ENCODE results near the gene CCNH.

Gene CCNH

DNA sequence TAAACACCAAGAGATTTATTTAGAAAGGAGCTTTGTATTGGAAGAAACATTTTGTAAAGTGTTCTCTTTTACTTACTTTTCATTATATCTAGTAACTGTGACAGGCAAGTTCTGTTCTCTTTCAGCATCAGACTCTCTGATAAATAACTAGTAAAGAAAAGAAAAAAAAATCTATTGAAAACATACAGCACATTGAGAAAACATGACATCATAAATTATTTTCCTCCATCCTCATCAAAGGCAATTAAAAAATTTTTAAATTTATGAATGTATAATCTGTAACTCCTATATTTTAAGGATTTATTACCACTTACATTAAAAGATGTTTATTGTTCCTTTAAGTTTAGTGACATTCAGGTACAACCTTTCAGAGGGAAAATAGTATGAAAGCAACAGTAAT is 11.1 kb downstream of the CCNH start:
- no peak for DNase-seq

DNA sequence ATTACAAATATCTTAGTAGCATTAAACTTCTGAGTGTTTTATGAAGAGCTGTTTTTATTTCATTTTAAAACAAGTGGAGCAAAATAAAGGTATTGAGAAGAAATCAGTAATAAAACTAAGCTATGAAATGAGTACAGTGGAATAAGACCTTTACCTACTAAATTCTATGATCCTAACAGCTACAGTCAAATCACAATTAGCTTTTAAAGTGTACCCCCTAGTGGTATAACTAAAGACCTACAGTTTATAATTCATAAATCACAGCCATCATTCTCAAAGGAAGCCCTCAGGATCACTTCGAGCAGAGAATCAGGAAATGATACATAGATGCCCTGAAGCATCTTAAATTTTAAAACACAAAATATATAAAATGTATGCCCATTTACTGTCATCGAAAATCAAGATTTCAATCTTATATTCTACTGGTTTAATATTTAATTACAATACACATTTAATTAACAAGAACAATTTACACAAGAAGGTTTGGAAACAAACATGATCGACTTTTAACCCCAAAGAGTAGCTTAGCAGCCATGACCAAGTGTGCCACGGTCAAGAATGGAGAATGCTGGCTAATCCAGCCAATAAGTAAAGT is 12.3 kb downstream of the CCNH start:
- no peak for DNase-seq

DNA sequence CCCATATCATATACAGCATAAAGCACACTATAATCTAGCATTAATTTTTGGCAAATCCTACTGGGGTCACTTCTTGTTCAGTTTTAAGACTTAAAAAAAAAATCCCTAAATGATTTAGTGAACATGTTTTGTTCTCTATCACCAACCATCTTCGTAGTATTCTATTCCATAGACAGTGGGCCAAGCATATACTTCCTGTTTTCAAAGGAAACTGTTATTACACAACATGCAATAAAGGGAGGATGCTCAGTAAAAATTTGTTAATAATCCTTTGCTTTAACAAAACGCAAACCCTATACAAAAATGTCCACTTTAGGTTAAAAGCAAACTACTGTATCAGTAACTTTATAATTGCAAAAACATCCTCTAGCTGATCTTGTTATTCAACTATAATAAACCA is 13.0 kb downstream of the CCNH start:
- no peak for DNase-seq

GRCh38 chr5:87398981-87399614 is 13.6 kb downstream of the CCNH start:
- DNase-seq, result no peak

DNA sequence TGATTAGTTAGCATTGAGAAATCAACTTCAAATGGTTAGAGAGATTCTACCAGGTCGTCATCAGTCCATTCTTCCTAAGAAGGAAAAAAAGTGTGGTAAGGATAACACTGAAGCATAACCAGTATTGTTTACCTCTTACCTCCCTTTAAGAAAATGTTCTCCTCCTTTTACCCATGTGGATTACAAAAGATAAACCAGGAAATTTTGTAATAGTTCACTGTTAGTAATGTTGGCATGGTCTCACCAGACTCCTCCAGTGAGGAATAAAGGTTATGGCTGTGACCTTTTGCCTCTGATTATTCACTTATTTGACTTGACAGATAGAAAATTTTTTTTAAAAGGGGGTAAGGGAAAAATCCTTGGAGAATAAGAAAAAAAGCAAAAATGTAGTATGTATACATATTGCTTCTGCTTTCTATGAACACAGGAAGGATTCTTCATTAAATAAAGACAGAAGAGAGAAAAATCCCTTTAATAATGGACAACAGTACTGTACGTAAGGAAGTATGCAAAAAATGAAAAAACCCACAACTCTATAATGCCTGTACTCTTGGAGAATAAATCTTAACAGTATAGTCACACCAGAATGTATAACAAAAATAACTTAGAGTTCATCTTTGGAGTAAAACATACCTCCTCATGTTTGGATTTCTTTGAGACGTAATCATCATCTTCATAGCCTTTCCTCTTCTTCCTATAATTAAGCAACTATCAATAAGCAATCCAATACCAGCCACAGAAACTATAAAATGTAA is 18.1 kb downstream of the CCNH start:
- no peak for DNase-seq

DNA sequence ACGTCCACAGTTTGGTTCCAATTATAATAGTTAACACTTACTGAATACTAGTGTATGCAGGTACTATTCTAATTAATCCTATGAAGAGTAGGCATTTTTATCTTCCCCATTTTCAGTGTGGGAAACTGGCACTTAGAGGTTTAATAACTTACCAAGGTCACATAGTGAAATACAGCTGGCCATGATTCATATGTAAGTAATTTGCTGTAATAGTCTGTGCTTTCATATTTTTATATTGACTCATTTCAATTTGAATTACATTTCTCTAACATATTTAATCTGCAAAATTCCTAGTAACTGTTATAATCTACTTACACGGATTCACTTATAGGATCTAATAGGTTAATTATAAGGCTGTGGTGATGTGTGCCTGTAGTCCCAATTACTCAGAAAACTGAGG is 19.4 kb downstream of the CCNH start:
- DNase-seq, result no peak

- DNase-seq, result no peak
Observed at GRCh38 chr5:87392801-87393200, 19.9 kb downstream of the CCNH start.

GRCh38 chr5:87392170-87392569 is 20.6 kb downstream of the CCNH start:
- DNase-seq, result no peak

GRCh38 chr5:87390576-87391199 is 22.0 kb downstream of the CCNH start:
- no peak for DNase-seq

- DNase-seq, result no peak
Observed at GRCh38 chr5:87390075-87390474, 22.7 kb downstream of the CCNH start.

DNA sequence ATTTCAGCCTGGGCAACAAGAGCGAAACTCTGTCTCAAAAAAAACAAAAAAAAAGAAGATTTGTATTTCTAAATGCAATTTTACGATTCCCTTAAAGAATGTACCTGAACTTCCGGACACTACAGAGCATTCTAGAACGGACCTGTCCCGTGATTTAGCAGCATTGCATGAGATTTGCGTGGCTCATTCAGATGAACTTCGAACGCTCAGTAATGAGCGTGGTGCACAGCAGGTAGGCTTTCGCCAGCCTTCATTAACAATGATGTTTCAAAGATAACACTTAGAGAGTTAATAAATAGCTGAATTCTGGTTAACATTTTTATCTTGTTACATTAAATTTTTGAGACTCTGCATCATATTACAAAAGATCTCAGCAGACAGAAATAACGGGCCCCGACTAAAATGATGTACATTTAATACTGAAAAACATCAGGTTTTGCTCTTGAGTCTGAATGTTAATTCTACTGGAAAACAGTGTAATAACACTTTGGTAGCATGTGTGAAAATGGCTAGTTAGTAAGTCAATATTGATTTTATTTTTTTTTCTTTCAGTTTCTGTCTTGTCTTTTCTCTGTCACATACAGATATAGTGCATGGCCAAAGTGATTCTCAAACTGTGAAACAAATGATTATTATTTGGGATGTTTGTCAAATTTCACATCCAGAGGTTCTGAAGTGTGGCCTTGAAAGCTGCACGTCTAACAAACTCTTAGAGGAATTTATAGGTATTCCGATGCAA is 23.3 kb downstream of the CCNH start:
- no peak for DNase-seq

DNA sequence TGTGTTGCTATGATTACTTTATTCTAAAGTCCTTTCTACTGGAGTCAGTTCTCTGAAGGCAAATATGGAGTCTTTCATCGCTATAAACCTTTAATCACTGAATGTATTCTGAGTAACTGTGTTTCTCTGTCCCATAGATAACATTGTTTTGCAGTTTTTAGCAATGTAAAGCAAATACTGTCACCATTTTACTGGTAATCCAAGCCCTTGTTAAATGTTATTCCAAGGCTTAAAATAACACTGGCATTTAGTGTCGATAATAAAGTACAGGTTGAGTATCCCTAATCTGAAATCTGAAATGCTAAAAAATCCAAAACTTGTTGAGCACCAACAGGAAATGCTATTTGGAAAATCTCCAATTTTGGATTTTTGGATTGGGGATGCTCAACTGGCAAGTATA is 24.6 kb downstream of the CCNH start:
- DNase-seq, result no peak

DNA sequence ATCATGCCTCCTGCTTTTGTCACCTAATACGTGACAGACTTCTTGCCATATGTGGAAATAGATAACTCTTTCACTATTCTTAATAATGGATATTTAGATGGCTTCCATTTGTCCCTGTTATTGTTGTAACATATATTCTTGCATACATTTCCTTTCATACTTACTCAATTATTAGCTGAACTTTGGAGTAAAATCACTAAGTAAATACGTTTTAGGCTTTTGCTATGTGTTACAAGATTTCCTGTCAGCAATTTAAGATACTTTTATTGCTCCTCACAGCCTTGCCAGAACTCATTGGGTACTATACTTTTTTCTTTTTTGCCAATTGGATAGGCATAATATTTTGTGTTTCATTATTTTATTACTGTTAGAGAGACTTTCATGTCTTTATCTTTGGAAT is 26.9 kb downstream of the CCNH start:
- no peak for DNase-seq

- DNase-seq, result no peak
Observed at GRCh38 chr5:87383216-87383615, 29.5 kb downstream of the CCNH start.

- no peak for DNase-seq
Observed at GRCh38 chr5:87382224-87382623, 30.5 kb downstream of the CCNH start.

DNA sequence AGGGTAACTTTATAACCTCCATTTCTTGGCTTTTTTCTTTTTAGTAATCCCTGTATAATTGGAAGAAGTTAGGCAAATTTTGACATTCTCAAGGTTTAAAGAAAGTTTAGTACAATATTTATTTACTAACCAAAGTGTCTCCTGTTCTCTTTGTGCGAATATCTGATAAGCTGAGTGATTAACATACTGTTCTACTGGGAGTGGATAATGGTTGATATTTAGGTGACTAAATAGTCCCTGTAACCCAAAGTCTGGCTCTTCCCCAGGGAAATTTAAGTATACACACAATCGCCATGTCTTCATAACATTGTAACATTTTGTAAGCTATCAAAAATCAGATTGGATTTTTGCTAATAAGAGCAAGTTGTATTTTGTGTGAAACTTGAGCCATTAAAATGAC is 40.0 kb downstream of the CCNH start:
- no peak for DNase-seq

DNA sequence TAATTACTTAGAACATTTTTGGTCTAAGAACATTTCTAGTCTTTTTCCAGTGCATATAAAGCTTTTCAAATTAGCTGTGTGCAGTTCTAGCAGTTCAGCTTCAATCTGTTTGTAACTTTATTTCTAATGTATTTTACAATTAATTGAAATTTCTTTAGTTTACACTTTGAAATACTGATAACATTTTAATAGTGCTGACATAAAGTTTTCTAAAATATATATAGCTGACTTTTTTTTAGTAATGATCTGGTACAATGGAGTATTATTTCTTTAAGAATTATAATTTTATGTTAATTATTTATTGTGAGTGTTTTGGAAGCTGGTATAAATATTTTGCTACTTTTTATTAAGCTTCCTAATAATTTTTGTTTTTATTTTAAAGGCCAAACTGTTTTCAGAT is 43.3 kb downstream of the CCNH start:
- DNase-seq, result no peak

- no peak for DNase-seq
Observed at GRCh38 chr5:87368601-87369000, 44.1 kb downstream of the CCNH start.

DNA sequence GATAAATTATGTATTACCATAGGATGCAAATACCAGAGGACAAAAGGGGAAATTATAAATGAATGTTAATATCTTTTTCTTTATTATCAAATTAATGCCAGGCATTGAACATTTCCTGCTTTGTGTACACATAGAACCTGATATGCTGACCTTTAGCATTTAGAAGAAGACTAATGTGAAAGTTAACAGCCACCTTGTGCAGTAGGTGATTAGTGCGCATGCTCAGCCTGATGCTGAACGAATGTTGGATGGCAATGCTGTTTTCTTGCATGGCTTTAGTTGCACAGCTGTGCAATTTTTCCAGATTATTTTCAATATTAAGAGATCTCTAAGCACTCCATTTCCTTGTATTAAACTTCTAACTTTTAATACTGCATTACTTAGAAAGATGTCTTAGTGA is 45.5 kb downstream of the CCNH start:
- DNase-seq, result no peak

- no peak for DNase-seq
Observed at GRCh38 chr5:87361536-87362213, 51.1 kb downstream of the CCNH start.

DNA sequence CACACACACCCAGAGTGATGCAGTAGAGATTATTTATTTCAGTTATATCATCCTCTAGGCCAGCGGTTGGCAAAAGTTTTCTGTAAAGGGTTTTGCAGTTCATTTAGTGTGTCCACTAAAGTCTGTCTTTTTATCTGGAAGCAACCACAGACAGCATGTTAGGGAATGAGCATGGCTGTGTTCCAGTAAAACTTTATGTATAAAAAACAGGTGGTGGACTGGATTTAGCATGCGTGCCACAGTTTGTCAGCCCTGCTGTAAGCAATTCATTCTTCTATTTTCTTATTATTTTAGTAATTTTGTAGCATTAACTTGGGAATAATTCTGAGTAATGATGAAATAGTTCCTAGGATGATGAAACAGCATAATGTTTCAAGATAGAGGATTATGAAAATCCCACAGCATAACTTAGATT is 51.7 kb downstream of the CCNH start:
- DNase-seq, result no peak

DNA sequence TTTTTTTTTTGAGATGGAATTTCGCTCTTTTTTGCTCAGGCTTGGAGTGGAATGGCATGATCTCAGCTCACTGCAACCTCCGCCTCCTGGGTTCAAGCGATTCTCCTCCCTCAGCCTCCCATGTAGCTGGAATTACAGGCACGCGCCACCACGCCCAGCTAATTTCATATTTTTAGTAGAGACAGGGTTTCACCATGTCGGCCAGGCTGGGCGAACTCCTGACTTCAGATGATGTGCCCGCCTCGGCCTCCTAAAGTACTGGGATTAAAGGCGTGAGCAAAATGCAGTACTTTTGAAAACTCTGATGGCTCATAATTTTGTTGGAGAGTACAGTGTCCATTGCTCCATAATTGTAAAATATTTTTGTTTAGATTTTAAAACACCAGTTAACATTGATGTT is 52.6 kb downstream of the CCNH start:
- DNase-seq, result no peak

GRCh38 chr5:87359106-87359505 is 53.6 kb downstream of the CCNH start:
- no peak for DNase-seq

All from activated CD4-positive, alpha-beta T cell treated with anti-CD3 and anti-CD28 coated beads for 1 hour (primary cell).